Measurements from ENCODE around the gene RELN. TPM values are rescaled to one million over a fixed set of nuclear protein-coding genes. Genes with fewer than 3 reads are reported as not detected.
A peak's percentile ranks its signal among the peaks of the same experiment; 100 is the strongest.

The RELN gene
- total and polyA plus RNA-seq, 9 donors = 2.1 to 31.3 (median 8.2) TPM

DNA sequence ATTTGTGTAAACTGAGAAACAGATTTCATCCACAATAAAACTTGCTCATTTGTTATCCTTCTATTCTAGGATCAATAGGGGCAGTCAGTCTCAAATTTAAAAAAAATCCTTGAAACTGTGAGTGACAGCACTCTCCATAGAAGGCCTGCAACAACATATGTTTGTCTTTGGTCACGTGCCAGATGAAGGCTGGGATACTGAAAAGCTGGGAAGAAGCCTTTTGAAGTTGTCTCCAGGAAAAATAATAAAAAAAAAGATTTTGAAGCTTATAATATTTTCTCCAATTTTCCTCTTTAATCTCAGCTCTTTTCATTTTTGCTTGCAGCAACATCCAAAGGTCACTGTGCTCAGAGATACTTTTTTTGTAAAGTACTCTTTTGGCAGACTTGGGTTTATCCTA, 414.9 kb downstream of the RELN start:
- WGBS (ENCODE audit: insufficient coverage) = no CpG with 5 or more reads among the region's 1 CpG
- no peak overlapping the region for H3K27ac ChIP-seq (ENCODE audit: low read length)
- no peaks in the 10 kb centered on the region for H3K36me3 ChIP-seq (ENCODE audit: control insufficient read depth, insufficient read depth, low read length)
- H3K9me3 ChIP-seq (replicated peaks; ENCODE audit: control insufficient read depth, low read depth, low read length) = no peaks in the 10 kb centered on the region
- peak; percentile 64 for DNase-seq
- no peak overlapping the region for H3K4me3 ChIP-seq (ENCODE audit: low read length)
- H3K27me3 ChIP-seq (ENCODE audit: control insufficient read depth, insufficient read depth, low read length) = no peaks in the 10 kb centered on the region
- H3K4me1 ChIP-seq (ENCODE audit: control insufficient read depth, insufficient read depth, low read length) = no peaks in the 10 kb centered on the region

DNA sequence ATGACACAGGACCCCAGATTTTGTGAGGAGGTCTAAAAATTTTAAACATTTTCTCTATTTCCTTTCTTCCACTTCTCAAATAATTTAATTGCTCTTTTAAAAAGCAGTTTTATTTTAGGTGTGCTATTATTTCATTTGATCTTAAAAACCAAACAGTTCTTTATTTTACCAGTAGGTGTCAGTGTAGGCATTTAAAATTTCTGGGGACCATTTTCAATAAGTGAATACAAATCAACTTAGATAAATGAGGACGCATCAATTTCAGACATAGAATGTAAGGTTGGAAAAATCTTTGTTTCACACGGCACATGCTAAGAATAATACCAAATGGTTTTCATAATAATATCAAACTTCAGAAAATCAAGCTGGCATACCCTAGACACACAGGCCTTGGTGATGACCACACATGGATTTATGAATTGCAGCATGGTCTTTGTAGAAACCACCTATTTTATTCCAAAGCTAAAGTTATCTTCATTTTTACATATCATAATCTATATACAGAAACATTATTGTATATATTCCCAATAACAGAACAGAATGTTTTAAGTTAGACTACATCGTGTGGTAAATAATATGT, 415.9 kb downstream of the RELN start:
- peak; percentile 27 for DNase-seq
- H3K27me3 ChIP-seq (ENCODE audit: control insufficient read depth, insufficient read depth, low read length) = no peaks in the 10 kb centered on the region
- H3K27ac ChIP-seq (ENCODE audit: low read length) = no peak overlapping the region
- no peaks in the 10 kb centered on the region for H3K4me1 ChIP-seq (ENCODE audit: control insufficient read depth, insufficient read depth, low read length)
- WGBS (ENCODE audit: insufficient coverage) = no CpG with 5 or more reads among the region's 3 CpGs
- no peak overlapping the region for H3K4me3 ChIP-seq (ENCODE audit: low read length)
- H3K9me3 ChIP-seq (replicated peaks; ENCODE audit: control insufficient read depth, low read depth, low read length) = no peaks in the 10 kb centered on the region
- H3K36me3 ChIP-seq (ENCODE audit: control insufficient read depth, insufficient read depth, low read length) = no peaks in the 10 kb centered on the region

DNA sequence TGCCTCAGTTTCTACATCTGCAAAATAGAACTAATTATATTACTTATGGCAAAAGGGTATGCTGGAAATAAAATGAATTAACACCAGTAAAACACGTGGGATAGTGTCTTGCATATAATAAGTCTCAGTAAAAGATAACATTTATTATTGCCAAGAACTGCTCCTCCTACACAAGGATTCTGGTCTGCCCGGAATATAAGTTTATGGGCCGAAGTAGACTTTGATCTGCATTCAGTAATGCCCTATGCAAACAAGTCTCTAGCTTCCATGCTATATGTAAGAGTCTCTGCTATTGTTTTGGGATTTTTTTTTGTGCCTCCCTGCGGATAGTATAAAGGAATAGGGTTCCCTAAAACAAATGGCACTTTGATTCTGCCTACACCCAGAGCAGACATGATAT, 417.9 kb downstream of the RELN start:
- no peak overlapping the region for H3K4me3 ChIP-seq (ENCODE audit: low read length)
- no CpG with 5 or more reads among the region's 4 CpGs for WGBS (ENCODE audit: insufficient coverage)

DNA sequence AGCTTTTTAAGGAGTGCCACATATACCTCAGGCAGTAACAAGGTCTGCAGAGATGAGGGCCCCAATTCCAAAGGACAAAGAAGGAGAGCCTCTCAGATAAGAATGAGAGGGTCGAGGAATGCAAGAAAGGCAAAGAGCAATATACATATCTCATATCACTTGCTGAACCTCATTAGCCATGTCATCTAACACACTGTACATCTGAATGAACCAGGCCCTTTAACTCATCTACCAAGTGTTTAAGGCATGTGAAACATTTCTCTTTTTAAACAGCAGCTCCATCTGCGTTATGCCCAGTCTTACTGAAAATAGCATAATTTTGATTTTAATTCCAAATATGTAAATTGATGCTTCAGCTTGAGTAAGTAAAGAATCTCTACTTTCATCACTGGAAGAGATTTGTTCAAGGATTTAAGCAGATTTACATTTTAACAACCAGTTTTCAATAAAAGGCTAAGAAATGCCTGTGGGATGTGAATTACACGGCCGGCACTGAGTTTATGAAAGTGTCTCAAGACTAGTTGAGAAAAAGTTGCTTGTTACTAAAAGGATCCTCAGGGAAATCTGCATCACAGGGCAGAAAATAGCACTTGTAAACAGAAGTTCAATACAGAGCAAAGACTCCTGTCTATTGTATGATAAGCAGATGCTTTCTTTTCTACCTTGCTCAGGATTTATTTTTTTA, 419.7 kb downstream of the RELN start:
- no peak overlapping the region for H3K4me3 ChIP-seq (ENCODE audit: low read length)
- WGBS (ENCODE audit: insufficient coverage) = 60% methylated on average over 2 of the region's 4 CpGs
- H3K27ac ChIP-seq (ENCODE audit: low read length) = no peak overlapping the region
- H3K36me3 ChIP-seq (ENCODE audit: control insufficient read depth, insufficient read depth, low read length) = no peaks in the 10 kb centered on the region
- H3K9me3 ChIP-seq (replicated peaks; ENCODE audit: control insufficient read depth, low read depth, low read length) = no peaks in the 10 kb centered on the region
- no peaks in the 10 kb centered on the region for H3K4me1 ChIP-seq (ENCODE audit: control insufficient read depth, insufficient read depth, low read length)
- no peak for DNase-seq
- H3K27me3 ChIP-seq (ENCODE audit: control insufficient read depth, insufficient read depth, low read length) = no peaks in the 10 kb centered on the region

More for the DNA sequence above, 417.9 kb downstream of the RELN start:
- no peak overlapping the region for H3K27ac ChIP-seq (ENCODE audit: low read length)
- no peak for DNase-seq
- H3K27me3 ChIP-seq (ENCODE audit: control insufficient read depth, insufficient read depth, low read length) = no peaks in the 10 kb centered on the region
- H3K9me3 ChIP-seq (replicated peaks; ENCODE audit: control insufficient read depth, low read depth, low read length) = no peaks in the 10 kb centered on the region
- H3K36me3 ChIP-seq (ENCODE audit: control insufficient read depth, insufficient read depth, low read length) = no peaks in the 10 kb centered on the region
- no peaks in the 10 kb centered on the region for H3K4me1 ChIP-seq (ENCODE audit: control insufficient read depth, insufficient read depth, low read length)

DNA sequence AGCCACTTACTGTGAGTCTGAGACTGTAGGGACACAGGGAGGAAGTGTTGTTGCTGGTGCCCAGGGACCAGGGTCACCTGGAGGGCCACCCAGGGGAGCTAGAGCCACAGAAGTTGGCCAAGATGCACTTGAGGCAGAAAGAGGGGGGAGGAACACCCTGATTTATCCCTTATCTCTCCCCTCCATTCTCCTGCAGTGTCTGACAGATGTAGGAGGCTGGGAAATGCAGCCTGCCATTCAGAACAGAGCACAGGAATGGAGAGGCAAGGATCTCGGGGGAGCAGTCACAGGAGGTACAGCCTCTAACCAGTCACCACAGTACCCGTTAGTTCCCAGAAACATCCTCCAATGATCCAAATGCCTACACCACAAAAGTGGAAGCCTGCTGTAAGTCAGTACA, 425.0 kb downstream of the RELN start:
- H3K4me3 ChIP-seq (ENCODE audit: low read length) = no peak overlapping the region
- no peaks in the 10 kb centered on the region for H3K4me1 ChIP-seq (ENCODE audit: control insufficient read depth, insufficient read depth, low read length)
- H3K9me3 ChIP-seq (replicated peaks; ENCODE audit: control insufficient read depth, low read depth, low read length) = no peaks in the 10 kb centered on the region
- no peaks in the 10 kb centered on the region for H3K36me3 ChIP-seq (ENCODE audit: control insufficient read depth, insufficient read depth, low read length)
- H3K27ac ChIP-seq (ENCODE audit: low read length) = no peak overlapping the region
- no CpG with 5 or more reads among the region's 2 CpGs for WGBS (ENCODE audit: insufficient coverage)
- no peaks in the 10 kb centered on the region for H3K27me3 ChIP-seq (ENCODE audit: control insufficient read depth, insufficient read depth, low read length)
- no peak for DNase-seq

DNA sequence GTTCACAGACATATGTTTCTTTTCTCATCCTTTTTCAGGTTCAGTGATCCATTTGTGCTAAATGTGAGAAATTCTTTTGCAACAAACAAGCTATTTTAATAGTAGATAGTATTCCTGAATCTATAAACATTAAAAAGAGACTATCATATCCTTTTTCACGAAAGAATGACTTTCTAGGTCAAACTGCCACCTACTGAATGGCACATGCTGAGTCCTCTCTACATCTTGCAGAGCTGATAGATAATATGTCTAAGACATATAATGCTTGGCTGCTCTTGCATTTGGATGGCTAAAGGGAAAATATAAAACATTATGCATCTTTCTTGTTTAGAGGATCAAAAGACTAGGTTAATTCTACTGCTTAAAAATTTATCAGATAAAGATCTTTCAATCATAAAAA, 429.3 kb downstream of the RELN start:
- no peak overlapping the region for H3K4me3 ChIP-seq (ENCODE audit: low read length)
- H3K27ac ChIP-seq (ENCODE audit: low read length) = no peak overlapping the region
- no CpG with 5 or more reads among the region's 1 CpG for WGBS (ENCODE audit: insufficient coverage)
- no peaks in the 10 kb centered on the region for H3K9me3 ChIP-seq (replicated peaks; ENCODE audit: control insufficient read depth, low read depth, low read length)
- no peak for DNase-seq
- no peaks in the 10 kb centered on the region for H3K36me3 ChIP-seq (ENCODE audit: control insufficient read depth, insufficient read depth, low read length)
- no peaks in the 10 kb centered on the region for H3K27me3 ChIP-seq (ENCODE audit: control insufficient read depth, insufficient read depth, low read length)
- no peaks in the 10 kb centered on the region for H3K4me1 ChIP-seq (ENCODE audit: control insufficient read depth, insufficient read depth, low read length)

DNA sequence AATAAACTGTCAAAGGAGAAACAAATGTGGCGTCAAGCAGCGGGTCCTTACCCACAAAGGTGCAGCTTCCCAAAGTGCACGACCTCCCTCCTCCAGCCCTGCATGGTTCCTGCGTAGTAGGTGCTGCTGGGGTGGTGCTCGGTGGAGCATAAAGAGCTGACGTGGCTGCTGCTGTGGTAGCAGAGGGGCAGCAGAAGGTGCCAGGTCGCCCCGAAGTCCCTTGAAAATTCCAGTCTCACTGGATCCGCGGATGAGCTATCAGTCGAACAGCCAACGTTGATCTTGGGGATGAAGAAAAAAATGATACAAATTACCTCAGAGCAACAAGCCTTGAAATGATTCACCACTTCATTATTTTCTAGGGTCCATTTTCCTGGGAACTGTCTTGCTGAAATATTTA, 438.4 kb downstream of the RELN start:
- Histone ChIP-seq H3K27me3 (ENCODE audit: control insufficient read depth, insufficient read depth, low read length) (peaks cover 2% of the 10 kb centered on the region), H3K9me3 (replicated peaks; ENCODE audit: control insufficient read depth, low read depth, low read length) (no peaks in the 10 kb centered on the region), H3K4me1 (ENCODE audit: control insufficient read depth, insufficient read depth, low read length) (no peaks in the 10 kb centered on the region), H3K36me3 (ENCODE audit: control insufficient read depth, insufficient read depth, low read length) (no peaks in the 10 kb centered on the region), H3K27ac (ENCODE audit: low read length) (no peak overlapping the region), H3K4me3 (ENCODE audit: low read length) (no peak overlapping the region)
- WGBS (ENCODE audit: insufficient coverage) = 83% methylated on average over 8 of the region's 12 CpGs
- no peak for DNase-seq

DNA sequence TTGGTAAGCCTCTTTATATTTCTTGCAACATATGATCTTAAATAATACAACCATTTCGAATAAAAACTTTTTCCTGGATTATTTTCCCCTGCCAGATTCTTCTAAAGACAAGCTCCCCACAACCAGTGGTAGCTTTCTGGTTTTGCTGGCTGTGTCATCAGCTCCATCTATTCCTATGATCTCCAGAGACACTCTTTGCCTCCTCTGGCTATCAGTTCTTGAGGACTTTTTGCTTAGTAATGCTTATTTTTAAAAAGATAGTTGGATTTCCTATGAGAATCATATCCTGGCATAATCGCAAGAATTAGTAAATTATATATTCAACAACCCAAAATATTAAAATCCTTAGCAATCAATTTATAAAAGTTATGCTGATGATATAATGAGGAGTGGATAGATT, 439.7 kb downstream of the RELN start:
- no CpG with 5 or more reads among the region's 2 CpGs for WGBS (ENCODE audit: insufficient coverage)
- no peaks in the 10 kb centered on the region for H3K4me1 ChIP-seq (ENCODE audit: control insufficient read depth, insufficient read depth, low read length)
- no peaks in the 10 kb centered on the region for H3K36me3 ChIP-seq (ENCODE audit: control insufficient read depth, insufficient read depth, low read length)
- no peak overlapping the region for H3K27ac ChIP-seq (ENCODE audit: low read length)
- DNase-seq = no peak
- peaks cover 2% of the 10 kb centered on the region for H3K27me3 ChIP-seq (ENCODE audit: control insufficient read depth, insufficient read depth, low read length)
- no peaks in the 10 kb centered on the region for H3K9me3 ChIP-seq (replicated peaks; ENCODE audit: control insufficient read depth, low read depth, low read length)
- no peak overlapping the region for H3K4me3 ChIP-seq (ENCODE audit: low read length)

DNA sequence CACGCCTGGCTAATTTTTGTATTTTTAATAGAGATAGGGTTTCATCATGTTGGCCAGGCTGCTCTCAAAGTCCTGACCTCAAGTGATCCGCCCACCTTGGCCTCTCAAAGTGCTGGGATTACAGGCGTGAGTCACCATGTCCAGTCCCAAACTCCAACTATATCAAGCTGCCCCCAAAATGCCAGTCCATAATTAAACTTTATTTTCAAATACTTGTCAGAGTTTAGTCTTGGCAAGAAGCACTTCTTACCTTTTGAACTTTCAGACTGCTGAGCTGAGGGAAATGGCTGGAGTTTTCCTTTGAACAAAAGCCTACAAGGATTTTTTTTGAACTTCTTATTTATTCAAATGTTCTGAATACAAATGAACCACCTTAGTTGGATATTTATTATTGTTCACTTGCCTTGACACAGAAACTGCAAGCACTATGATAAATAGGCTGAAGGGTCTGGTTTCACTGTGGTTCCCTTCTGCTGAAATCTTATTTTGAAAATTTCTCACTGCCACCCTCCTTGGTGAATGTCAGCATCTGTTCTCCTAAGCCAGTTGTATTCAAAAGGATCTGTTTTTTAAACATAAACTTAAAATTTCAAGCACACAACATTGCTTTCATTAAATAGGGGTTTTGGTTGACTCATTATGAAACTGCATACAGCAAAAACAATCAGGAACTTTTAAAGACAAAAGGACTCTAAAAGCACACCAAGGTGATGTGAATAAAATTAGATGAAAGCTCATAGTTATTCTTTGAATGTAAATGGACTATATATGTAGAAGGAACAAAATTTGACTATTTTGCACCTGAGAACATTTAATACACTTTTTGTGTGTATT, 441.8 kb downstream of the RELN start:
- no peaks in the 10 kb centered on the region for H3K9me3 ChIP-seq (replicated peaks; ENCODE audit: control insufficient read depth, low read depth, low read length)
- H3K27ac ChIP-seq (ENCODE audit: low read length) = no peak overlapping the region
- H3K27me3 ChIP-seq (ENCODE audit: control insufficient read depth, insufficient read depth, low read length) = peaks cover 2% of the 10 kb centered on the region
- H3K4me1 ChIP-seq (ENCODE audit: control insufficient read depth, insufficient read depth, low read length) = no peaks in the 10 kb centered on the region
- no peak overlapping the region for H3K4me3 ChIP-seq (ENCODE audit: low read length)
- H3K36me3 ChIP-seq (ENCODE audit: control insufficient read depth, insufficient read depth, low read length) = no peaks in the 10 kb centered on the region
- DNase-seq = no peak
- 73% methylated on average over 3 of the region's 3 CpGs for WGBS (ENCODE audit: insufficient coverage)

DNA sequence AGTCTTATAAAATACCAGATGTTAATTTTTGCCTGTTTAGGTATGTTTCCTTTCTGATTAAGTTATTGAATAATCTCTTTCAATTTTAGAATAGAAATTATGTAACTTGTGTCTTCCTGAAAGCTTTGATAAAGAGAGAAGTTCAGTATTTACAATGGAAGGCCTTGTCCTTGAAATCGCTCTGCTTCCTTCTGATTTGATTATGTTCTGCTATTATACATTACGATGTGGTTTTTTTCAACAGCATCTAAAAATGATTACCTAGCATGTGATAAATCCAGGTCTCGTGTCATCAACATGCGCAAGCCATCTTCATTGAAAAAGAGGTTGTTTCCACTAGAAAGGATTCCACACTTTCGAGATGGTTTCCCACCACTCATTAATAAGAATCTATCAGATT, 447.0 kb downstream of the RELN start:
- no peaks in the 10 kb centered on the region for H3K9me3 ChIP-seq (replicated peaks; ENCODE audit: control insufficient read depth, low read depth, low read length)
- no peaks in the 10 kb centered on the region for H3K36me3 ChIP-seq (ENCODE audit: control insufficient read depth, insufficient read depth, low read length)
- no peak overlapping the region for H3K27ac ChIP-seq (ENCODE audit: low read length)
- WGBS (ENCODE audit: insufficient coverage) = no CpG with 5 or more reads among the region's 5 CpGs
- peaks cover 2% of the 10 kb centered on the region for H3K4me1 ChIP-seq (ENCODE audit: control insufficient read depth, insufficient read depth, low read length)
- H3K27me3 ChIP-seq (ENCODE audit: control insufficient read depth, insufficient read depth, low read length) = no peaks in the 10 kb centered on the region
- DNase-seq = no peak
- H3K4me3 ChIP-seq (ENCODE audit: low read length) = no peak overlapping the region
